Measurements from ENCODE around the gene CD248.
"Not testable (repeated sequence)": the region's sequence is repeated elsewhere in the genome, so short reads cannot be mapped to it uniquely, and the experiment has no call there.

CD248 gene

GRCh38 chr11:66328031-66328301 is 11.1 kb upstream of the CD248 start:
- DNase-seq = peak; percentile 60 to 71

GRCh38 chr11:66327171-66328030 is 10.6 kb upstream of the CD248 start:
- DNase-seq = no peak

DNA sequence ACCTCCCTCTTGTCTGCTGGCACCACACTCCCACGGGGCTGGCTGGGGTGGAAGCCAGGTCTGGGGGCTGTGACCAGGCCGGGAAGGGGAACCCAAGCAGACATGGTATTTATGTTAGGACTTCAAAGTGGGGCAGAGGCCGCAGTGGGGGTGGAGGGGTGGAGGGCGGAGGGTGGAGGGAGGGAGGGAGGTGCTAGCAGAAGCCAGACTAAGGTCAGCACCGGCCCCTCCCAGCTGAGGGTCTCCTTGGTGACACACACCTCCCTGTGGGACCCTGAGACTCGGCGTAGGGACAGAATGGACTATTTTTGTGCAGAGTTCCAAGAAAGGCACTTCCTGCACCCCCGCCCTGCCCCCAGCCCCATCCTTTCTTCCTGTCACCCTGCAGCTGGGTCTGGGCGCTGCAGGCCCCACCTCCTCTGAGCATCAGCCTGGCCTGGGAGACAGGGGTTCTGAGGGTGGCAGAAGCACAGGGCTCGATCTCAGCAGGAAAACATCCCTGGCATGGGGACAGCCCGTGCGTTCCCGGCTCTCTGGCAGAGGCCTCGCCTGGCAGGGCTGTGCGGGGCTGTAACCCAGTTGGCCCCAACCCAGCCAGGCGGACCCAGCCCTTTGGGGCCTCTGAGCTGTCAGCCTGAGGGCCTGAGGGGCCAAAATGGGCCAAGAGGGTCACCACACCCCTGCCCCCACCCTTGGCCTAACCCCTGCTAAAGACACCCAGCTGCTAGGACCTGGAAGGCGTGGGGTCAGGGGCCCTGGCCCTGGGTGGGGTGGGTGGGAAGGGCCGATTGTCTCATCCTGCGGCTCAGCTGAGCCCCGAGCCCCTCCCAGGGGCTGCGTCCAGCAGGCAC is 9.6 kb upstream of the CD248 start:
- peak; percentile 34 to 35 for DNase-seq

- no peak for DNase-seq
Measured at GRCh38 chr11:66325263-66325671, 8.4 kb upstream of the CD248 start.

- DNase-seq = no peak
Measured at GRCh38 chr11:66324664-66325063, 7.8 kb upstream of the CD248 start.

DNA sequence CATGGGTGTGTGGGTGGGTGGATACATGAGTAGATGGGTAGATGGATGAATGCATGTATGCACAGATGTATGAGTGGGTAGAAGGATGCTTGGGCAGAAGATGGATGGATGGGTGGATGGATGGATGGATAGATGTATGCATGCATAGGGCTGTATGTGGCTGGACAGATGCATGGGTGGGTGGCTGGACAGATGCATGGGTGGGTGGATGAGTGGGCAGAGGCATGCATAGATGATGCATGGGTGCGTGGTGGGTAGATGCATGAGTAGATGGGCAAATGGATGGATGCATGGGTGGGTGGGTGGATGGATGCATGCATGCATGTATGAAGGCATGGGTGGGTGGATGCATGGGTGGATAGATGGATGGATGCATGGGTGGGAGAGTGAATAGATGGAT is 6.8 kb upstream of the CD248 start:
- DNase-seq = no peak

GRCh38 chr11:66322732-66323427 is 6.0 kb upstream of the CD248 start:
- no peak for DNase-seq

GRCh38 chr11:66321606-66322005 is 4.8 kb upstream of the CD248 start:
- DNase-seq = no peak

GRCh38 chr11:66320748-66321147 is 3.9 kb upstream of the CD248 start:
- not testable (repeated sequence) for DNase-seq

DNA sequence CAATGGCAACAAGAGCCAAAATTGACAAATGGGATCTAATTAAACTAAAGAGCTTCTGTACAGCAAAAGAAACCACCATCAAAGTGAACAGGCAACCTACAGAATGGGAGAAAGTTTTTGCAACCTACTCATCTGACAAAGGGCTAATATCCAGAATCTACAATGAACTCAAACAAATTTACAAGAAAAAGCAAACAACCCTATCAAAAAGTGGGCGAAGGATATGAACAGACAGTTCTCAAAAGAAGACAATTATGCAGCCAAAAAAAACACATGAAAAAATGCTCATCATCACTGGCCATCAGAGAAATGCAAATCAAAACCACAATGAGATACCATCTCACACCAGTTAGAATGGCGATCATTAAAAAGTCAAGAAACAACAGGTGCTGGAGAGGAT is 3.4 kb upstream of the CD248 start:
- not testable (repeated sequence) for DNase-seq

GRCh38 chr11:66318600-66318970 is 1.7 kb upstream of the CD248 start:
- no peak for DNase-seq

DNA sequence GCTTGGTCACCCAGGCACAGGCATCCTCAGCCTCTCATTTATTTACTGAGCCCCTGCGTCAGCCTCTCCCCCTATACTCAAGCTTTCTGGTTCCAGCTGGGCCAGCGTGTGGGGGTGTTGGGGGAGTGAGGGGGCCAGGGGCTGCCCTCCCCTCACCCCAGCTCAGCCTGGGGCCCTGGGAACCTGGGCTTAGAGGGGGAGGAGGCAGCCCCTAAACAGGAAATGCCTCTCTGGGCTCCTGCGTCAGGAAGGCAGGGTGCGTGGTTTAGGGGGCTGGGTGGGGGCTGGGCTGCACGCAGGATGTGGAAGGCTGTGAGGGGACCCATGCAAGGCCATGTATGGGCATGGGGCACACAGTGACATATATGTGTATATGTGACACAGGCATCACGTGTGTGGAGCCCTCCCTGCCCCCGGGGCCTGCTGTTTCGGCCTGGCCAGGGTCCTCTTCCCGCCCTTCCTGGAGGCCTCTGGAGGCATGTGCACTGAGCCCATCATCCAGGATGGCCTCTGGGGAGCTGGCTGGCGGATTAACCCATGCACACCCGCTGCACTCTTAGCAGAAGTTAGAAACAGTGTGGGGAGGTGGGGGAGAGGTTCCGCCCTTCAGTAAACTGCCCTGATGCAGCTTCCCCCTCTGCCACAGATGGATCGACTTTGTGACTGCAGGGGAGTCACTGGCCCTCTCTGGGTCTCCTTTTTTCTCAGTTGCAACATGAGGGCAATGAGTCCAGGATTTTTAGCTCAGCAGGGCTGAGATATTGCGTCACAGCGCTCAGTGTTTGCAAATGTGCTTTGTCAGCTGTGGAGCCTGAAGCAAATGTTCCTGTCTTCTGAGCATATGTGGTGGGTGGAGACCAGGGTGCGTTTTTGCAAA is 1.1 kb upstream of the CD248 start:
- DNase-seq = peak; percentile 73 to 88

- peak; percentile 29 to 62 for DNase-seq
Measured at GRCh38 chr11:66317322-66317722, 478 bp upstream of the CD248 start.

DNA sequence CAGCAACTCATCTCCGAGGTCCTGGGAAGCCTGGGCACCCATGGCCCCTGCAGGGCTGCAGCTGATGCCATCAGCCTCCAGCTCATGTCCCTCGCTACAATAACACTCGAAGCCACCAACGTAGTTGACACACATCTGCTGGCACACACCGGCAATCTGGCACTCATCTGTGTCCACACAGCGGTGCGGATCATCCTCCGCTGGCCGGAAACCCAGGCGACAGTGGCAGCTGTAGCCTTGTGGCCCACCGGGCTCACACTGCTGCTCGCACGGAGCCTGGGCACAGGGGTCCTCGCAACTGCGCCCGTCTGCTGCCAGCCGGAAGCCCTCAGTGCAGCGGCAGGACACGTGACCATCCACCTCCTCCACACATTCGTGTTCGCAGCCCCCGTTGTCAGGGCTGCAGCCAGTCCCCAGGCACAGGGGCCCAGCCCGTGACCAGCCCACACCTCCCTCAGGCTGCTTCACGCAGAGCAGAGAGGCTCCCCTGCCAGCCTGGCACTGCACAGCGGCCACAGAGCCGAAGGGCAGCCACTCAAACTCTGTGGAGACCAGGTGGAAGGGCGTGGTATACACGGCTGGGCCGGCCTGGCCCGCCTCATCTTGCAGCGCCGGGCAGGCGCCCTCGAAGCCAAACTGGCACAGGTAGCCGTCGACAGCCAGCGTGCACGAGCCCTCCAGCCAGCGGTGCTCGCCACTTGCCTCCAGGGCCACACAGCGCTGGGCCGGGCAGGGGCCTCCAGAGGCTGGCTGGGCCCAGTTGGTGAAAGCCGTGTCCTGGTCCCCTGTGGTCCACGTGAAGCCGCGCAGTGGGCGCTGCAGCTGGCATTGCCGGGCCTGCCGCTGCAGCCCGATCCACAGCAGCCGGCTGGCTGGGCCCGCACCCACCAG is 678 bp downstream of the CD248 start:
- DNase-seq = no peak

DNA sequence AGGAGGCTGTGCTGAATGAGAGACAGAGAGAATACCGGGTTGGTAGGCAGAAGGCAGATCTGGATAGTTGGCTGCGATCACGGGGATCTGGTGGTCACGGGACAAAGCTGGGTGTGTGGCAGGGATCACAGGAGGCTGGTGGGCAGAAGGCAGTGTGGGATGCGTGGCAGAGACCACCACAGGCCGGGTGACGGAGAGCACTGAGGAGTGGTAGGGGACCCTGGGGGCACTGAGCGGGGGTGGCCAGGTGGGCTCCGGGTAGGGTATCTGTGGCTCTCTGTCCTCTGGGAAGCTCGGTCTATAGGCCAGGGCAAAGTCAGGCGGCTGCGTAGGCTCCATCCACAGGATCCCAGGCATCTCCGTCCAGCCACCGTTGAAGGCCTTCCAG is 1.4 kb downstream of the CD248 start:
- no peak for DNase-seq

DNA sequence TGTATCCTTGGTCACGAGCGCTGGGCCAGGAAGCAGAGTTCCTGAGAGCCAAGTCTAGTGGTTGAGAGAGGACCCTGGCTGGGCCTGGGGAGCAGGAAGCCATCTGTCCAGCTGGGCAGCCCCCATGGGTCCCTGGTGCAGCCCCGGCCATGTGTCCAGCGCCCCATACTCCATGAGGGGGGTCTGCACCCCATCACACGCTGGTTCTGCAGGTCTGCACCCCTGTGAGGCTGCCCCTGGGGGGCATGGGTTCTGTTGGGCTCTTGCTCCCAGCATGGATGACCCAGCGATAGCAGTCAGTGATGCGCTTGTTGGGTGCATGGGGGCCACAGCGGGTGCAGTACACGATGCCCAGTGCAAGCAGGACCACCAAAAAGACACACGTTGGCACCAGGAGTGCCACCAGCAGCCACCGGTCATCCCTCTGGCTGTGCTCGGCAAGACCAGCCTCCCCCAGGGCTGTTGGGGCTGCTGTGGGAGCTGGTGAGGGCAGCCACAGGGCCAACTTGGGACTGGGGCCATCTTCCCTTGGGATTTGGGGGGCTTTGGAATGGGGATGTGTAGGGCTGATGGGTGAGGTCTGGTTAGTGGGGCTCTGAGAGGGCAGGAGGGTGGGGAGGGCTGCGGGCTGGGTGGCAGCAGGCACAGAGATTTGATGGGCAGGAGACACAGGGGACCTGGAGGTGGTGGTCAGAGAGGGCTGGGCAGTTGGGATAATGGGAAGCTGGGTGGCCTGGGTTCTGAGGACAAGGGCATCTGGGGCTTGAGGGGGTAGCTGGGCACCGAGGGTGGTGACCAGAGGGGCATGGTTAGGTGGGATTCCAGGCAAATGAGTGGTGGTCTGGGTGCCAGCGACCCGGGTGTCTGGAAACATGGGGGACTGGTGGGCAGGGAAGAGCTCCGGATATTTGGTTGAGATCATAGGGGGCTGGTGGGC is 2.0 kb downstream of the CD248 start:
- DNase-seq = no peak

DNA sequence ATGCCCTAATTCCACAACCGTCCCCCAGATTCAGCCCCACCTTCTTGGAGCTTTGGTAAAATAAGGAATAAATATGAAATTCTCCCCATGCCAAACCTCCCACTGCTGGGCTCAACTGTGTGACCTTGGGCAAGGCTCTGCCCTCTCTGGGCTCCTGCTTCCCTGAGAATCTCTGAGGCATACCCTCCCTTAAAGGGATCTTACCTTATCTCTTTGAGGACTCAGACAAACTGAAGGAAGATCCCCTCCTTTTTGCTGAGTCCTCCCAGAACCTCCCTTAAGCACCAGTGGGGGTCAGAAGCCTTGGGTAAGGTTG is 2.7 kb downstream of the CD248 start:
- DNase-seq = no peak

DNA sequence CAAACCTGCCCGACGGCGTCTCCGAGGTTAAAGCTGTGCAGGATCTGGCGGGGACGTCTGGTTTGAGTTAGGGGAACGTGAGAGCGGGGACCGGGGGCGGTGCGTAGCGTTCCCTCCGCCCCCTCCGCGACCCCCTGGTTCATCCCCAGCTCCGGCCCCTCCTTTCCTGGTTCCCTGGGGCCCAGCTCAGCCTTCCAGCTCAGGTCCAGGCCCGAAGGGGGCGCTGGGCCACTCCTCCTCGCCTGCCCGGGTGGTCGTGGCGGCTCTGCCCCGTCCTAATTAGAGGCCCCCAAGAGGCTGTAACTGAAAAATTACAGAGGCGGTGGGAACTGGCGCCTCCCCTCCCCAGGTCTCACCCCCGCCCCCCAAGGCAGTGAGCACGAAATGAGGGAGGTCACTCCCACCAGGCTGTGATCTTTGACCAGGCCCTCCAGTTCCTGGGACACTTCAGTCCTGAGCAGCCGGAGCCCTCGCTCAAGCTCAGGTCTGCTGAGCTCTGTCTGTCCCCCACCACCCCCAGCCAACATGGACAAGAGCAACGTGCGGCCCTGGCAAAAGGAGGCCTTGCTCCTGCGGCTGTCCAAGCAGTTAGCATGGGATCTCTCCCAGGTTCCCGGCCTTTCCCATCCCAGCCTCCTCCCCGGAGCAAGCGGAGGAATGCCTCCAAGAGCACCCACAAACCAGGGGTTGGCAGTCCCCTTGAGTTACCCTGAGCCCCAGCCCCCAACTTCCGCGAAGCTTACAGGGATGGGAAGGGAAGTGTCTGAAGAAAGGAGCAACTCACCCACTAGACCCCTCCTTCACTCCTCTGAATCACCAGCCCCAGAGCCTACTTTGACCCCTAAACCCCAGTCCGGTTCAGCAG is 3.3 kb downstream of the CD248 start:
- DNase-seq = no peak

- peak; percentile 98 to 99 for DNase-seq
Measured at GRCh38 chr11:66312549-66313320, 4.1 kb downstream of the CD248 start.
